ENCODE measurements around the gene LRP1B. TPM values are rescaled to one million over a fixed set of nuclear protein-coding genes. Genes with fewer than 3 reads are reported as not detected.

Gene LRP1B
- total and polyA plus RNA-seq, 2 of the 8 experiments (the other 6 are each of a cell fraction or from before 2014, with no cell fraction given) = 0.03 TPM; not detected in 1

DNA sequence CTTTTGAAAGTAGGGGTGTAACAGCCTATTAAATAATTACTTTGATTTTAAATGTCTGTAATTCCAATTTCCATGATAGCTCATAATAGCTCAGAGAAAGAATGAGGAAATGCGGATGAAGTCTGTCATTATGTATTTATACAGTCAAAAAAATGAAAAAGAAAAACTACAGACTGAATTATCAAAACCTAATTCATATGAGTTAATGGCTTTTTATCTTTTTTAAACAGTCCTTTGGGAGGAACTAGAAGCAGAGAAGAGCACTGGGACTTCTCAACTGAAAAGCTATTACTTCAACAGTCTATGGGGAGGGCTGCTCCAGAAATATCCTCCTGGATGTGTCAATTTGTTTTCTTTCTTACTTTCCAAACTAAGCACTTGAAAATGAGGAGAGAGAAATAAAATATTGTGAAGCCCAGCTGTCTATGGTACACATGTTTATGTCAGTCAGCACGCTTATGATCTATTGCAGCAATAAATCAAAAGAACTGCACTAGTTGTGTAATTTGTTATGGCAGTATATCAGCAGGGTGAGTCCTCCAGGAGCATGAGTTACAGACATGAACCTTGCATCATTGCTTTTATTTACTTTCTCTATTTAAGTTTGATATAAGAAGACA is 1550.2 kb downstream of the LRP1B start:
- CTCF ChIA-PET (ENCODE audit: partially characterized antibody) = interaction anchor here (1.5 kb wide), 1 partner anchor 17 kb away, joined by 3 read pairs; no protein-coding TSS in a partner anchor
- Histone ChIP-seq H2AK5ac (ENCODE audit: low read depth, low read length) (no peak overlapping the region), H4K91ac (replicated peaks; ENCODE audit: insufficient read length, low read length) (no peak overlapping the region), H3K4ac (replicated peaks; ENCODE audit: insufficient read length, low read depth, low read length) (no peak overlapping the region), H3K56ac (replicated peaks; ENCODE audit: insufficient read length, low read depth, low read length) (no peak overlapping the region), H2BK12ac (ENCODE audit: low read depth, low read length) (no peak overlapping the region), H3K27ac (ENCODE audit: low read depth, low read length) (no peak overlapping the region), H2AFZ (ENCODE audit: low read length) (no peak overlapping the region), H4K5ac (ENCODE audit: insufficient read length, low read depth, low read length) (no peak overlapping the region), H4K8ac (ENCODE audit: extremely low read depth, insufficient read depth, low read length) (no peak overlapping the region), H3K23ac (ENCODE audit: insufficient read length) (no peak overlapping the region), H3K4me1 (replicated peaks in 1 of 4; ENCODE audit: control insufficient read depth in 3 of 4, insufficient read depth in 4 of 4, low read length in 3 of 4) (no peaks in the 10 kb centered on the region), H3K79me1 (ENCODE audit: low read depth, low read length) (no peaks in the 10 kb centered on the region), H3K79me2 (ENCODE audit: control insufficient read depth in 1 of 2, insufficient read depth in 2 of 2, low read length in 2 of 2) (no peaks in the 10 kb centered on the region), H3K14ac (ENCODE audit: insufficient read length) (no peak overlapping the region), H3K23me2 (ENCODE audit: low read depth, low read length) (no peaks in the 10 kb centered on the region), H3K27me3 (replicated peaks in 1 of 4; ENCODE audit: control insufficient read depth in 3 of 4, extremely low read depth in 1 of 4, insufficient read depth in 3 of 4, low read length in 3 of 4) (no peaks in the 10 kb centered on the region), H2BK5ac (ENCODE audit: low read depth, low read length) (no peak overlapping the region), H3K18ac (ENCODE audit: extremely low read depth, low read length) (no peak overlapping the region), H2BK120ac (replicated peaks; ENCODE audit: low read depth, low read length) (no peak overlapping the region), H4K20me1 (replicated peaks in 1 of 2; ENCODE audit: control insufficient read depth in 1 of 2, insufficient read depth in 2 of 2, low read length in 2 of 2) (no peaks in the 10 kb centered on the region), H2BK15ac (ENCODE audit: low read length) (no peak overlapping the region), H3K4me3 (ENCODE audit: extremely low read depth in 1 of 4, insufficient read depth in 2 of 4, low read depth in 3 of 4, low read length in 4 of 4) (no peak overlapping the region), H3K9ac (replicated peaks in 1 of 4; ENCODE audit: extremely low read depth in 1 of 4, low read depth in 3 of 4, low read length in 3 of 4) (no peak overlapping the region), H3K9me3 (ENCODE audit: insufficient read depth in 2 of 2, low read depth in 1 of 2, low read length in 1 of 2) (peaks cover 0 to 2% of the 10 kb centered on the region in 2 experiments; a peak in 1 of 4 replicates), H3K36me3 (ENCODE audit: control insufficient read depth in 2 of 4, insufficient read depth in 4 of 4, low read length in 3 of 4) (no peaks in the 10 kb centered on the region), H2BK20ac (ENCODE audit: low read length) (no peak overlapping the region), H3K4me2 (ENCODE audit: insufficient read depth in 1 of 2, low read depth in 2 of 2, low read length in 2 of 2) (no peak overlapping the region)
- no peak for TF ChIP-seq RXRA (IDR thresholded peaks at IDR 0.05; ENCODE audit: insufficient read depth, low read depth, low read length)
- TF ChIP-seq JUN (IDR thresholded peaks at IDR 0.05; ENCODE audit: low read depth, low read length) = no peak
- TF ChIP-seq TAF1 (IDR thresholded peaks at IDR 0.05; ENCODE audit: low read depth, low read length) = no peak
- TF ChIP-seq SP1 (IDR thresholded peaks at IDR 0.05; ENCODE audit: low read depth, low read length) = no peak
- no peak for TF ChIP-seq CREB1 (IDR thresholded peaks at IDR 0.05)
- no peak for TF ChIP-seq SIX5 (IDR thresholded peaks at IDR 0.05; ENCODE audit: low read depth, low read length)
- TF ChIP-seq SP2 (IDR thresholded peaks at IDR 0.05; ENCODE audit: low read length) = no peak
- TF ChIP-seq POLR2A (IDR thresholded peaks at IDR 0.05; ENCODE audit: control extremely low read depth in 1 of 2, low read depth in 2 of 2, low read length in 2 of 2) = no peak
- no peak for TF ChIP-seq BRCA1 (IDR thresholded peaks at IDR 0.05; ENCODE audit: low read depth, low read length)
- no peak for DNase-seq (ENCODE audit: low read depth in 1 of 2, low spot score in 2 of 2)
- 98% methylated on average over 2 of the region's 2 CpGs; no CpG with 5 or more reads in 1 of the 2 experiments for WGBS, 2 experiments (ENCODE audit: extremely low coverage in 1 of 2, insufficient coverage in 1 of 2, insufficient read length in 1 of 2, insufficient replicate concordance in 2 of 2, low coverage in 1 of 2, low lambda C conversion rate in 2 of 2, missing lambda C conversion rate in 1 of 2)
- POLR2A ChIA-PET (ENCODE audit: partially characterized antibody) = no interaction called here
- FAIRE-seq = no peak

Data from H1 (cell line).